UCSD-AML1 (cell line): ENCODE measurements around the gene GNA15.
"Not testable (repeated sequence)": the region's sequence is repeated elsewhere in the genome, so short reads cannot be mapped to it uniquely, and the experiment has no call there.

Experiments
- DNase-seq: peaks from one replicate; lab custom pipeline; 2025; ENCODE audit not compliant: unreplicated experiment; lab: John Stamatoyannopoulos, UW

GNA15 gene

DNA sequence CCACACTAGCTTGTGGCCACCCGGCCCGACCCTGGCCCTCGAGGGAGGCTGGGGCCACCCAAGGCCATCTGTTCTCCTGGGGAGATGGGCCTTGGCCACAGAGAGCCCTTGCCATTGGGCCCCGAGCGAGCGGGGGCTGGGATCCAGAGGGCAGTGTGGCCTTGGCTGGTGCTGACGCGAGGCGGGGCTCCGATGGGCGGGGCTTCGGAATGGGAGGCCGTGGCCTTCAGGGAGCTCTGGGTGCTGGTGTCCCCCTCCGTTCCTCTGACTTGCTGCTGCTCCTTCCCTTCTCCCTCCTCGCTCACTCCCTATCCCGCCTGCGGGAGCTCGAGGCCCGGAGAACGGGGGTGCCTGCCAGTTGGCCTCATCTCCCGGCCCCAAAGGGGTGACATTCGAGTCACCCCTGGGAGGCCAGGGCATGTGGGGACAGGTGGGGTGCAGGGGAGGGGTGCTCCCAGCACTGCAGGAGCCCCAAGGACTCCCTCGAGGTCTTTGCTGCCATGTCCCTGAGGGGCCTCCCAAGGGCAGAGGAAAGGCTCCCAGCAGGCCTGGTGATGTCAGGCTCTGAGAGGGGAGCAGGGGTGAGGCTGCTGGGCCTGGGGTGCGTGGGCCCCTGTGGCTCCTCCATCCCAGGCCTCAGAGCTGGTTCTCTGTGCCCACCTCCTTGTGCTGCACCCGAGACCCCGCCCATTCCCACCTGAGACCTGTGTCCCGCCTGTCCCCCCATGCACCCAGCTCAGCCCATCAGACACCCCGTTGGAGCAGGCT, 54.1 kb downstream of the GNA15 start:
- no peak for DNase-seq

- DNase-seq, result no peak
Observed at GRCh38 chr19:3190470-3190770, 54.6 kb downstream of the GNA15 start.

DNA sequence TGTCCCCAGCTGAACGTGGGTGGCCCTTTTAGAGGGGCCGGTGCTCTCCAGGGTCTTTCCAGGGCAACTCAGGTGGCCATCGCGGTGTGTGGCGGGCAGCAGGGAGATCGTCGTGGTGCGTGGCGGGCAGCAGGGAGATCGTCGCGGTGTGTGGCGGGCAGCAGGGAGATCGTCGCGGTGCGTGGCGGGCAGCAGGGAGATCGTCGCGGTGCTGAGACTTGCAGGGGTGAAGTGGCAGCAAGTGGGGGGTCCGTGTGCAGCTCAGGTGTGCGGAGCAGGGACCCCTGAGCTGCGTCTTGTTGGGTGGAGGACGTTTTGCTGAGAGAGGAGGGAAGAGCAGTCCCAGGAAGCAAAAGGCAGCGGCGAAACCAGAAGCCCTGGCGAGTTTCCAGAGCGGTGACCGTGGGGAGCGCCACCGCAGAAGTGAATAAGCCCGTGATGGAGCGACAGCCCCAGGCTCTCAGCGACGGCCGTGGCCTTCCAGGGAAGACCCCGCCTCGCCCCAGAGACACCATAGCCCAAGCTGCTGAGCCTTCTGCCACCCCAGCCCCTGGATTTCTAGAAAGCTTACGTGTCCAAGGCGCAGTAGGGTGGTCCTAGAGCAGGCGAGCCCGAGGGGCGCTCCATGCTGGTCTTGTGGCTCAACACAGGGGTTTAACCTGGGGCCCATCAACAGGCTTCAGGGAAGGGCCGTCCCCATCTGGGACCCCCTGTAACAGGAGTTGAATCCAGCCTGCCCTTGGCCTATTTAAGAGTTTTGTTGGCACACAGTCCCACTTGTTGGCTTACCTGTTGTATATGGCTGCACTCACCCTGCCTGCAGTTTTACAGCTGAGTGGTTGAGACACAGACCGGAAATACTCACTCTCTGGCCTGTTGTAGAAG, 55.3 kb downstream of the GNA15 start:
- no peak for DNase-seq

GRCh38 chr19:3191806-3192104, 55.9 kb downstream of the GNA15 start:
- DNase-seq, result not testable (repeated sequence)

- no peak for DNase-seq
Observed at GRCh38 chr19:3192228-3192635, 56.4 kb downstream of the GNA15 start.

DNA sequence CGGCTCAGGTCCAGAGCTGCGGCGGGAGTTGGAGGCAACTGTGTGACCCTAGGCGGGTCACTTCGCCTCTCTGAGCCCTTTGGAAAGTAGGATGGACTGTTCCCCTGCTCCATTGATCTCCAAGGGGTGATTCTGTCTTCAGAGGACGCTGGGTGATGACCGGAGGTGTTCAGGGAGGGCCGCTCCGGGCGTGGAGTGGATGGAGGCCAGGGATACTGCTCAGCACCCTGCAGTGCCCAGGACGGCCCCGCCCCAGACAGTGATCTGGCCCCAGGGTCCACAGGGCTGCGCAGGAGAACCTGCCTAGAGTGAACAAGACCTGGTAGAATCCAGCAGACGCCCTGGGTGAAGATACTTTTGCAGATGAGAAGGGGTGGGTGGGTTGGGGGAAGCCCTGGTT, 56.9 kb downstream of the GNA15 start:
- no peak for DNase-seq

GRCh38 chr19:3193256-3194105, 57.6 kb downstream of the GNA15 start:
- peak; percentile 25 for DNase-seq

- no peak for DNase-seq
Observed at GRCh38 chr19:3194106-3195087, 58.6 kb downstream of the GNA15 start.

DNA sequence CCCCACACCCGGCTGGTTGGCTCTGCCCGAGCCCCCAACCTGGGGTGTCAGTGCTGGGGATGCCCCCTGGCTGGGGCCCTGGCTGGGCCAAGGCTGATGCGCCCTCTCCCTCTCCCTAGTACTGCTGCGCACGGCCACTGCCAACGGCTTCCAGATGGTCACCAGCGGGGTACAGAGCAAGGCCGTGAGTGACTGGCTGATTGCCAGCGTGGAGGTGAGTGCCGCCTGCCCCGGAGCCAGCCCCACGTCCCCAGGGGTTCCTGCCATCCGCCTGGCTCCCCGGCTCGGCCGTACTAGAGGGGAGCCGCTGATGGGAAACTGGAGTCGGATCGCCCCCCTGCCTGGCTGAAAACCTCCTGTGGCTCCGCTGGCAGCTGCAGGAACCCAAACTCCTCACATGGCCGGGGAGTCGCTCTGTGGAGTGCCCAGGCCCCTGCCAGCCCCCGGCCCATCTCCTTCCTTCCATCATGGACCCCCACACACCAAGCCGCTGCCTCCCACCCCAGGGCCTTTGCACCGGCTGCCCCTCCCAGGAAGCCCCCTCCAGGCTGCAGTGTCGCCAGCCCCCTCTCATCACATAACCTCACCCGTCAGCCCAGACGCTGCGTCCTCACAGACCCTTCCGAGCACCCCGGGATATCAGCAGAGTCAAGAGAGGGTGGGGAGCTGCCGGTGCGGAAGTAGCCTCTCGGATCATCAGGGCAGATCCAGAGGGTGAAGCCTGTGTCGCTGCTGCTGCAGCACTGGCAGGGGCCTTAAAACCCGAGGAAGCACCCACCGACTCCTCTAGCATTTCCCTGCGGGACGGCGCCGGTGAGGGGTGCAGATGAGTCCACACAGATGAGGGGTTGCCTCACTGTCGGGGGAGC, 60.5 kb downstream of the GNA15 start:
- DNase-seq, result no peak

DNA sequence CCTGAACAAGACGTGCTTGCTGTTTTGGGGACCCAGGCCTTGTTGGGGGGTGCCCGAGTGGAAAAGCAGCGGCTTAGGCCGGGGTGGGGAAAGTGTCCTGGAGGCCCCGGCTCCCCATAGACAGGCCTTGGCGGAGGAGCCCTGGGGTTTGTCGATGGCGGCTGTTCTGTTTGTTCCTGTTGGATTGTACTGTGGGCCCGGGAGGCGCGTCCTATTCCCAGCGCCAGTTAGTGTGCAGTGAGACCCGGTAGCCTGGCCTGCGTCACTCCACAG, 61.0 kb downstream of the GNA15 start:
- no peak for DNase-seq

DNA sequence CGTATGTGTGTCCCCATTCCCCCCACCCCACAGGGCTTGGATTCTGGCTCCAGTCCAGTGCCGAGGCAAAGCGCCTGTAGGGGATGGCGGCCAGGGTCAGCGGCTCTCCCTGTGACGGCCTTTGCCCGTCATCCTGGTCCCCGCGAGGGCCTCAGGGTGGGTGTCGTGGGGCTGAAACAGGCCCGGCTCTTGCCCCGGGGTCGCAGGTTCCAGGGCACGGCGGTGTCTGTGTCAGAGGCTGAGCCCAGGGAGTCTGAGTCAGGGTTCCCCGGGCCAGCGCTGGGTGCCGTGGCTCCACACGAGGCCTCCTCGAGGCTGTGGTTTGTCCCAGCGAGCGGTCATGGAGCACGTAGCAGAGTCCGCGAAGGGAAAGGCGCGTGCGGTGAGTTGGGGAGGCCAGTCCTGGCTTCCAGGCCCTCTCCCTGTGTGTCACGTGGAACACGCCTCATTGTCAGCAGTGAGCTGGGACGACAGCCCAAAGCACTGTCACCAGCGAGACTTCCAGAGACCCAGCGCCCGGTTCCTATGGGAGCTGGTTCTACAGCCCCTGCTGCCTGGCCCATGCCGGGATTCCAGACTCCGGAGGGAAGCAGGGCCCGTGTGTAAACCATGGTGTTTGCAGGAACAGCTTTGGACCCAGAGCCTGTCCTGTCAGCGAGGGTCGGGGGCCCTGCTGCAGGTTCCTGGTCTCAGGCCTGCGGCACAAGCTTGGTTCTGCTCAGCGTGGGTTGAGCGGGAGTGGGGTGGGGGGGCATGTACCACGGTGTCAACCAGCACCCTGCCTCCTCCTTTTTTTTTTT, 63.3 kb downstream of the GNA15 start:
- DNase-seq, result no peak

DNA sequence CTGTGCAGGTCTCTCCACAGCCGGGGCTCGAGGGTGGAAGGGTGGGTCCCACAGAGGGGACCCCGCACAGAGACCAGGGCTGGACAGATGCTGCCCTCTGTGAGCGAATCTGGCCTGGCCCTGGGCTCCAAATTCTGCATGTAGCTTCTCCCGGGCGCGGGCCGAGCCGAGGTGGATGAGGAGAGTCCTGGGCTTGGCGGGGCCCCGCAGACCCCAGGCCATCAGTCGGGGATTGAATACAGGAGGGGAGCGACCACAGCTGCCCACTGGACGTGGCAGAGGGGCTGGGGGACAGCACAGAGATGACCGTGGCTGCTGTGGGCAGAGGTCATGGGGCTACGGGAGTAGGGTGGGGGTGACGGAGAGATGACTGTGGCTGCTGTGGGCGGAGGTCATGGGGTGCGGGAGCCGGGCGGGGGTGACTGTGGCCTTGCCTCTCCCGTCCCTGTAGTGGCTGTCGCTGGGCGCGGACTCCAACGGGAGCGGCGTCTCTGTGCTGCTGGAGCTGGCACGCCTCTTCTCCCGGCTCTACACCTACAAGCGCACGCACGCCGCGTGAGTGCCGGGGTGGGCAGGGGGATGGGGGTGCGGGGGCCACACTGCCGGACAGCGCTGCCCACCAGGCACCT, 65.4 kb downstream of the GNA15 start:
- DNase-seq, result no peak

DNA sequence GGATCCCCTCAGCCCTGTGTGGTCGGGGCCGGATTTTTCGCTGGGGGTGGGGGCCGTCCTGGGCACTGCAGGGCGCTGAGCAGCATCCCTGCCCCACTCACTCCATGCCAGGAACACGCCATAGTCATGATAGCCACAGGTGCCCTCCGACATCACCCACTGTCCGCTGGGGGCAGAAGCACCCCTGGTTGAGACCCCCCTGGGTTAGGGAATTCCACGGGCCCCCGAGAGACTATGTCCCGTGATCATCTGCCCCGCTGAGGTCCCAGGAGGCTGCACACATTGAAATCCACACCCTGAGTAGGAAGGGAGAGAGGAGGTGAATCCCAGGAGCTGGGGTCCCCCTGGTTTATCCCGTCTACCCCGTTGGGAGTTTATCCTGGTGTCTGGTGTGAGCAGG, 66.1 kb downstream of the GNA15 start:
- DNase-seq, result no peak

- DNase-seq, result no peak
Observed at GRCh38 chr19:3202346-3202745, 66.5 kb downstream of the GNA15 start.

DNA sequence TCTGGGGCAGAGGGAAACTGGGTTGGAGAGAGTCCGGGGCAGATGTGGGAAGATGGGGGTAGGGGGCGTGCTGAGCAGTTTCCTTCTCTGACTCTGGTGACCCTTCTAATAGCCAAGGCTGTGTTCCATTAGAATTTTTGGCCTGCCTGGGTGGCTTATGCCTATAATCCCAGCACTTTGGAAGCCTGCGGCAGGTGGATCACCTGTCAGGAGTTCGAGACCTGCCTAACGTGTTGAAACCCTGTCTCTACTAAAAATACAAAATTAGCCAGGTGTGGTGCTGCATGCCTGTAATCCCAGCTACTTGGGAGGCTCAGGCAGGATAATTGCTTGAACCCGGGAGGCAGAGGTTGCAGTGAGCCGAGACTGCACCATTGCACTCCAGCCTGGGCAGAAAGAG, 67.1 kb downstream of the GNA15 start:
- not testable (repeated sequence) for DNase-seq

- DNase-seq, result no peak
Observed at GRCh38 chr19:3203805-3204645, 68.2 kb downstream of the GNA15 start.

DNA sequence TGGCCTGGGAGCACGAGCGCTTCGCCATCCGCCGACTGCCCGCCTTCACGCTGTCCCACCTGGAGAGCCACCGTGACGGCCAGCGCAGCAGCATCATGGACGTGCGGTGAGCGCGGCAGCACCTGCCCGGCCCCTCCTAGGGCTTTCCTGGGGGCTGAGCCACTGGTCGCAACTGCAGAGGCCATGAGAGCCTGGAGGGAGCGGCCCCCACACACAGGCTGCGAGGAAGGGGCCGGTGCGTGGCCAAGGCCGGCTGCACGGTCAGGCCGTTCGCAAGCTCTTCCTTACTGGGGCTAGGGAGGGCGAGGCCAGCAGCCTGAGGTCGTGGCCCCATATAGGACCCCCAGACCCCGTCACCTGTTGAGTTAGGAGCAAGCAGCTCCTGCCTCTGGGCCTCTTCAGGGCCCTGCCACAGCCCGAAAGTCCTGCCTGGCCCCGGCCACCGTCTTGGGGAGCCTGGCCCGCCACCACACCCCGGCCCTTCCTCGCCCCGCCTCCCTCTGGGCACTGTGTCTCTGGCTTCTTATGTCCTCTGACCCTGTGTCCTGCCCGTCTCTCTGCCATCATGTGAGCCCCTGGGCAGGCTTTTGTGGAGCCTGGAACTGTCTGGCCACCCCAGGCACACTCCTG, 68.9 kb downstream of the GNA15 start:
- no peak for DNase-seq
